ES-I3 (cell line): ENCODE results near the gene RIMBP2.

Source experiments
- H3K36me3 ChIP-seq: 2 replicates; pipeline ENCODE4 v1.6.1; 2013; ENCODE audit warnings: mild to moderate bottlenecking, low read length, control low read depth, moderate library complexity; ENCODE audit not compliant: insufficient read depth
- H3K4me1 ChIP-seq: 2 replicates; pipeline ENCODE4 v1.6.1; 2013; ENCODE audit warnings: mild to moderate bottlenecking, control low read depth, low read length; ENCODE audit not compliant: insufficient read depth
- H3K9ac ChIP-seq: 2 replicates; pipeline ENCODE4 v1.6.1; 2013; ENCODE audit warnings: low read depth, mild to moderate bottlenecking, low read length, moderate library complexity
- H3K9me3 ChIP-seq: 2 replicates; pipeline ENCODE4 v1.6.1; 2013; ENCODE audit warnings: mild to moderate bottlenecking, low read length, moderate library complexity; ENCODE audit not compliant: control insufficient read depth, insufficient read depth

The RIMBP2 gene

GRCh38 chr12:130444986-130445385, 271.1 kb downstream of the RIMBP2 start:
- H3K4me1 ChIP-seq, result no peaks in the 10 kb centered on the region
- no peaks in the 10 kb centered on the region for H3K36me3 ChIP-seq
- H3K9ac ChIP-seq, result no peak overlapping the region
- H3K9me3 ChIP-seq, result no peaks in the 10 kb centered on the region; the same call in 1 of the 2 replicates

GRCh38 chr12:130444061-130444460, 272.0 kb downstream of the RIMBP2 start:
- H3K9me3 ChIP-seq, result no peaks in the 10 kb centered on the region; the same call in 1 of the 2 replicates
- no peaks in the 10 kb centered on the region for H3K4me1 ChIP-seq
- no peaks in the 10 kb centered on the region for H3K36me3 ChIP-seq
- no peak overlapping the region for H3K9ac ChIP-seq

- no peaks in the 10 kb centered on the region for H3K4me1 ChIP-seq
- H3K36me3 ChIP-seq, result no peaks in the 10 kb centered on the region
- H3K9ac ChIP-seq, result no peak overlapping the region
- no peaks in the 10 kb centered on the region; the same call in 1 of the 2 replicates for H3K9me3 ChIP-seq
These were observed 274.0 kb downstream of the RIMBP2 start for GRCh38 chr12:130441771-130442760.

- H3K9me3 ChIP-seq, result no peaks in the 10 kb centered on the region; the same call in 1 of the 2 replicates
- H3K36me3 ChIP-seq, result no peaks in the 10 kb centered on the region
These were observed 275.6 kb downstream of the RIMBP2 start for GRCh38 chr12:130440411-130441080.

GRCh38 chr12:130439250-130439649, 276.8 kb downstream of the RIMBP2 start:
- Histone ChIP-seq H3K9me3 (no peaks in the 10 kb centered on the region; the same call in 1 of the 2 replicates), H3K4me1 (no peaks in the 10 kb centered on the region), H3K9ac (no peak overlapping the region), H3K36me3 (no peaks in the 10 kb centered on the region)

More at GRCh38 chr12:130440411-130441080, 275.6 kb downstream of the RIMBP2 start:
- H3K9ac ChIP-seq, result no peak overlapping the region
- H3K4me1 ChIP-seq, result no peaks in the 10 kb centered on the region

- no peaks in the 10 kb centered on the region; the same call in 1 of the 2 replicates for H3K9me3 ChIP-seq
- H3K9ac ChIP-seq, result no peak overlapping the region
- H3K4me1 ChIP-seq, result no peaks in the 10 kb centered on the region
- H3K36me3 ChIP-seq, result no peaks in the 10 kb centered on the region
These were observed 277.4 kb downstream of the RIMBP2 start for GRCh38 chr12:130438711-130439110.

- Histone ChIP-seq H3K9me3 (no peaks in the 10 kb centered on the region; the same call in 1 of the 2 replicates), H3K9ac (no peak overlapping the region), H3K36me3 (no peaks in the 10 kb centered on the region), H3K4me1 (no peaks in the 10 kb centered on the region)
These were observed 277.9 kb downstream of the RIMBP2 start for GRCh38 chr12:130438243-130438620.

GRCh38 chr12:130437555-130438242, 278.4 kb downstream of the RIMBP2 start:
- H3K9me3 ChIP-seq, result no peaks in the 10 kb centered on the region; the same call in 1 of the 2 replicates

GRCh38 chr12:130436741-130437501, 279.2 kb downstream of the RIMBP2 start:
- Histone ChIP-seq H3K9ac (no peak overlapping the region), H3K36me3 (no peaks in the 10 kb centered on the region), H3K4me1 (no peaks in the 10 kb centered on the region), H3K9me3 (no peaks in the 10 kb centered on the region; the same call in 1 of the 2 replicates)

More at GRCh38 chr12:130437555-130438242, 278.4 kb downstream of the RIMBP2 start:
- Histone ChIP-seq H3K36me3 (no peaks in the 10 kb centered on the region), H3K9ac (no peak overlapping the region), H3K4me1 (no peaks in the 10 kb centered on the region)

GRCh38 chr12:130435826-130436225, 280.3 kb downstream of the RIMBP2 start:
- Histone ChIP-seq H3K9me3 (no peaks in the 10 kb centered on the region; the same call in 1 of the 2 replicates), H3K4me1 (no peaks in the 10 kb centered on the region), H3K9ac (no peak overlapping the region), H3K36me3 (no peaks in the 10 kb centered on the region)

- Histone ChIP-seq H3K9me3 (no peaks in the 10 kb centered on the region), H3K9ac (no peak overlapping the region), H3K36me3 (no peaks in the 10 kb centered on the region), H3K4me1 (no peaks in the 10 kb centered on the region)
These were observed 280.8 kb downstream of the RIMBP2 start for GRCh38 chr12:130435331-130435730.

GRCh38 chr12:130434560-130434959, 281.5 kb downstream of the RIMBP2 start:
- H3K9me3 ChIP-seq, result no peaks in the 10 kb centered on the region

GRCh38 chr12:130433834-130434233, 282.3 kb downstream of the RIMBP2 start:
- no peaks in the 10 kb centered on the region for H3K36me3 ChIP-seq
- no peaks in the 10 kb centered on the region for H3K9me3 ChIP-seq

More at GRCh38 chr12:130434560-130434959, 281.5 kb downstream of the RIMBP2 start:
- H3K9ac ChIP-seq, result no peak overlapping the region
- H3K4me1 ChIP-seq, result no peaks in the 10 kb centered on the region
- H3K36me3 ChIP-seq, result no peaks in the 10 kb centered on the region

More at GRCh38 chr12:130433834-130434233, 282.3 kb downstream of the RIMBP2 start:
- H3K4me1 ChIP-seq, result no peaks in the 10 kb centered on the region
- no peak overlapping the region for H3K9ac ChIP-seq
